Peyer's patch (tissue), 4 donors: ENCODE measurements around the gene CACNA1G. TPM values are rescaled to one million over a fixed set of nuclear protein-coding genes. Genes with fewer than 3 reads are reported as not detected.
A peak's percentile ranks its signal among the peaks of the same experiment; 100 is the strongest.

ENCODE experiments used
- DNase-seq, 3 donors: peaks; one replicate each; pipeline ENCODE4 v3.0.0-alpha.2; 2017 to 2019
- H3K27ac ChIP-seq, 4 donors: fragments of 200-600 bp; sonication (generic); one replicate each; pipeline ENCODE4 v1.5.1; 2016 to 2019
- H3K27me3 ChIP-seq, 2 donors: fragments of 200-600 bp; sonication (generic); one replicate each; pipeline ENCODE4 v1.5.1; 2019
- H3K36me3 ChIP-seq, 3 donors: fragments of 200-600 bp; sonication (generic); one replicate each; pipeline ENCODE4 v1.5.1; 2016 to 2019
- H3K4me1 ChIP-seq, 4 donors: fragments of 200-600 bp; sonication (generic); one replicate each; pipeline ENCODE4 v1.5.1; 2016 to 2019
- H3K4me3 ChIP-seq, 4 donors: fragments of 200-600 bp; sonication (generic); 1 replicate in 3 of 4; 2 replicates in 1 of 4; pipeline ENCODE4 v1.5.1; 2016 to 2019; ENCODE audit warnings: mild to moderate bottlenecking in 1 of 4
- H3K9me3 ChIP-seq, 4 donors: fragments of 200-600 bp; sonication (generic); one replicate each; pipeline ENCODE4 v1.5.1; 2016 to 2019; ENCODE audit warnings: mild to moderate bottlenecking in 1 of 4
- POLR2A ChIP-seq, 2 donors: fragments of 450-650 bp; IDR thresholded peaks; one replicate each; pipeline ENCODE4 v1.5.1; 2017; ENCODE audit warnings: antibody characterized with exemption in 2 of 2, mild to moderate bottlenecking in 2 of 2, moderate library complexity in 2 of 2
- total RNA-seq, 4 donors: library from RNA; depleted of rRNA; stranded (reverse); fragments of >200 nt; gene quantifications; one replicate each; pipeline ENCODE4 v1.1.0, GENCODE V29; 2016
- TF ChIP-seq, protein P1 (sequence below), 6 experiments: fragments of 450-650 bp in 4 of 6; fragments of 200-600 bp in 2 of 6; sonication (generic) in 1 of 6; IDR thresholded peaks; one replicate each; pipeline ENCODE4 v1.5.1; 2017 to 2019; ENCODE audit warnings: antibody characterized with exemption in 6 of 6, mild to moderate bottlenecking in 3 of 6, moderate library complexity in 1 of 6

The CACNA1G gene
- total RNA-seq, 4 donors from 2014 or later, result not detected

DNA sequence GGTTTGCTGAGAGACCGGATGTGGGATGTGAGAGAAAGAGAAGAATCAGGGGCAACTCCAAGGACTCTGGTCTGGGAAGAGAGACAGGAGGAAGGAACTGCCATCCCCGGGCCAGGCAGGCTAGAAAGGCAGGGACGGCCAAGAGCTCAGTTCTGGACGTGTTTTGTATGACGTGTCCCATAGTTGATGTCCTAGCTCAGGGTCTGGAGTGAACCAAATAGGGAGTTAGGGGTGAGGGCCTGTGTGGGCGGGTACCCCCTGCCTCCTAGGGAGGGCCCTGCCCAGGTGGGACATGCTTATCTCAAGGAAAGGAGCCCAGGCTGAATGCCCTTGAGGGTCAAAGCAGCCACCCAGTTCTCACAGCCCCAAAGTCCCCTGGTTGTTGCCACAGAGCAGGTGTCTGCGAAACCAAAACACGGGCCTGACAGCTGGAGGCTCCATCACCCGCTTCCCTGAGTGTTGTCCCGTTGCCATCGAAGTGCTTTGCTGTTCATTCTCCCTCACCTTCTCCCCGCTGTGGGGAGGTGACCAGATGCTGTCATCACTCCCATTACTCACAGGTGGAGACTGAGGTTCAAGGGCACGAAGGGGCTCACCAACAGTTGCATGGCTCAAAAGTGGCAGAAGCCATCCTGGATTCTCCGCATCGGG lies 81.7 kb downstream of the CACNA1G start:
- Histone ChIP-seq H3K4me3 (no peak overlapping the region), H3K27me3 (no peaks in the 10 kb centered on the region), H3K36me3 (no peaks in the 10 kb centered on the region), H3K27ac (peak overlapping the region in 1 of 4 donors; percentile 30), H3K4me1 (peaks cover 0 to 58% (median 5%) of the 10 kb centered on the region in 4 donors), H3K9me3 (no peaks in the 10 kb centered on the region)
- DNase-seq, result peak in 1 of 3 donors; percentile 27
- TF ChIP-seq POLR2A (IDR thresholded peaks at IDR 0.05), result no peak
- TF ChIP-seq, protein P1, sequence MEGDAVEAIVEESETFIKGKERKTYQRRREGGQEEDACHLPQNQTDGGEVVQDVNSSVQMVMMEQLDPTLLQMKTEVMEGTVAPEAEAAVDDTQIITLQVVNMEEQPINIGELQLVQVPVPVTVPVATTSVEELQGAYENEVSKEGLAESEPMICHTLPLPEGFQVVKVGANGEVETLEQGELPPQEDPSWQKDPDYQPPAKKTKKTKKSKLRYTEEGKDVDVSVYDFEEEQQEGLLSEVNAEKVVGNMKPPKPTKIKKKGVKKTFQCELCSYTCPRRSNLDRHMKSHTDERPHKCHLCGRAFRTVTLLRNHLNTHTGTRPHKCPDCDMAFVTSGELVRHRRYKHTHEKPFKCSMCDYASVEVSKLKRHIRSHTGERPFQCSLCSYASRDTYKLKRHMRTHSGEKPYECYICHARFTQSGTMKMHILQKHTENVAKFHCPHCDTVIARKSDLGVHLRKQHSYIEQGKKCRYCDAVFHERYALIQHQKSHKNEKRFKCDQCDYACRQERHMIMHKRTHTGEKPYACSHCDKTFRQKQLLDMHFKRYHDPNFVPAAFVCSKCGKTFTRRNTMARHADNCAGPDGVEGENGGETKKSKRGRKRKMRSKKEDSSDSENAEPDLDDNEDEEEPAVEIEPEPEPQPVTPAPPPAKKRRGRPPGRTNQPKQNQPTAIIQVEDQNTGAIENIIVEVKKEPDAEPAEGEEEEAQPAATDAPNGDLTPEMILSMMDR (IDR thresholded peaks at IDR 0.05), result no peak

DNA sequence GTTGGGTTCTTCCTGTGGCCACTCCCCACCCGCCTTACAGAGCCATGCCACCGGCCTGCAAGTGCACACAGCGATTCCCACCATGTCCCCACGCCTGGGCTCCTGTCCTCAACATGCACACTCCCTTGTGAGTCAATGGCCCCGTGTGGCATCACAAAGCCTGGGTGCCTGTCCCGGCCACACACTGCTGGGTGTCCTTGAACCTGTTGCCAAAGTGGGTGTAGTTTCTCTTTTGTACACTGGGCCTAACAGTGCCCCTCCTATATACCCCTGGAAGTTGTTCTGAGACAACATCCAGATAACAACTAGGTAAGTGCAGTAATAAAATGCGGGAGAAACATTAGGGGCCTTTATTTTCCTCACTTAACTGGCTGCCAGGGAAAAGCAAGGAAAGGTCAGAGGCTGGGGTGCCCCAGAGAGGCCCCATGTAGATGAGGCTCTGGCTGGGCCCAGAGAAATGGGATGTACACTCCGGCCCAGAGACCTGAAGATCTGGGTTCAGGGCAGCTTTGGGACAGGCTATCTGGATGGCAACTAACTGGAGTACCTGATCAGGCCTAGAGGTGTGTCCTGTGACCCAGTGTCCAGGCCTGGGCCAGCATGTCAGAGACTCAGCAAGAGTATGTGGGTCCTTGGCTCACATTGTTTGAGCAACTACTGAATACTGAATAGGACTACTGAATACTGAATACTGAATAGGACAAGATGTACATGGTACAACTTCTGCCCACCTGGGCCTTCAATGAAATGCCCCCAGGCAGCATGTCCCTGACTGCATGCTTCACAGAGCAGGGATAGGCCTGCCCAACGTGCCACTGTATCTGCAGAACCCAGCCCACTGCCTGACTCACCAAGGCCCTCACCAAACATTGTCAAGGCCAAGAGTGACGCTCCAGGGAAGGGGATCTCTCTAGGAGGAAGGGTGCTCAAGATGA lies 82.5 kb downstream of the CACNA1G start:
- Histone ChIP-seq H3K27me3 (no peaks in the 10 kb centered on the region), H3K27ac (peak overlapping the region in 1 of 4 donors; percentile 30), H3K4me1 (peaks cover 0 to 50% (median 5%) of the 10 kb centered on the region in 4 donors), H3K4me3 (no peak overlapping the region), H3K9me3 (no peaks in the 10 kb centered on the region), H3K36me3 (no peaks in the 10 kb centered on the region)
- peak in 1 of 3 donors; percentile 48 for DNase-seq
- TF ChIP-seq, protein P1 (IDR thresholded peaks at IDR 0.05), result no peak
- no peak for TF ChIP-seq POLR2A (IDR thresholded peaks at IDR 0.05)

DNA sequence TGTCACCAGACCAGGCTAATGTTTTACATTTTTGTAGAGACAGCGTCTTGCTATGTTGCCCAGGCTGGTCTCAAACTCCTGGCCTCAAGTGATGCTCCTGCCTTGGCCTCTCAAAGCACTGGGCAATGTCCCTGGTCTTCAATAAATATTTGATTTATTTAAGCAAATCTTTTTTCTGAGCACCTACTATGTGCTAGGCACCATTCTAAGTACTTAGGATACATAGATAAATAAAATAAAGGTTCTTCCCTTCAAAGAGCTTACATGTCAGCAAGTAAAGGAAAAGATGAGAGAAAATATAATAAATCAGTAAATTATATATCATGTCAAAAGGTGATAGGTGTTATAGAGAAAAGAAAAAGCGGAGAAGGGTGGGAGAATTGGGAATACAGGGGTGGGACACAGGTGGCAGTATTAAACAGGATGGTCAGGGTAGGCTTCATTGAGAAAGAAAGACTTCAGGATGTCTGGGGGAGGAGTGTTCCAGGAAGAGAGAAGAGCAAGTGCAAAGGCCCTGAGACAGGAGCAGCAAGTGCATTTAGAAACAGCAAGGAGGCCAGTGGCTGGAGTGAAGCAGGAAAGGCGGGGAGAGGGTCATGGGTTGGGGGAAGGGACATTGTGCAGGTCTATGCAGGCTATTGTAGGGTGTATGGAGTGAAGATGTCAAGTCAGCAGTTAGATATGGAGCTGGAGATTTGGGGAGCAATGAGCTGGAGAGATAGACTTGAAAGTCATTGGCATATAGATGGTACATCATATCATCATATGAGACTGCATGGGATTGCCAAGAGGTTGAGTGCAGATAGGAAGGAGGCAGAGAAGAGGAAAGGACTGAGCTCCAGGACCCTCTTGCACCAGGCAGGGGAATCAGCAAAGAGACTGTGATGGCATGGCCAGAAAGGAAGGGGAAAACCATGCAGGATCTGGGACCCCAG lies 85.5 kb downstream of the CACNA1G start:
- Histone ChIP-seq H3K27me3 (no peaks in the 10 kb centered on the region), H3K4me3 (no peak overlapping the region), H3K4me1 (peaks cover 0 to 20% (median 0%) of the 10 kb centered on the region in 4 donors), H3K36me3 (no peaks in the 10 kb centered on the region), H3K9me3 (no peaks in the 10 kb centered on the region), H3K27ac (no peak overlapping the region)
- TF ChIP-seq, protein P1 (IDR thresholded peaks at IDR 0.05), result no peak
- no peak for TF ChIP-seq POLR2A (IDR thresholded peaks at IDR 0.05)
- DNase-seq, result no peak

DNA sequence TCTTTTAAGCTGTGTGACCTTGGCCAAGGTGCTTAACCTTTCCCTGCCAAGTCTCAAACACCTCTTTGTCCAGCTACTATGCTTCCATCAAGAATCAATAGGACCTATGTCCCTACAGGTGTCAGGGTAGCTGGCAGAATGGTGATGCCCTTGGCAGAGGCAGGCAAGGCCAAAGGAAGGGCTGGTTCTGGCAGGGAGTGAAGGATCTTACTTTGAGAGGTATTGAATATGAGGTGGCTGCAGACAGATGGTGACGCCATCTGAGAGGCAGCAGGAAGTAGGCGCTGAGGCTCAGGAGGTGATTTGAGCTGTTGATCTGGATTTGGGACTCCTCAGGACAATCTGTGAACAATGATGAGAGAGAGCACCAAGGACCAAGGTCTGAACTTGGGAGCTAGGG lies 86.7 kb downstream of the CACNA1G start:
- no peak for TF ChIP-seq POLR2A (IDR thresholded peaks at IDR 0.05)
- TF ChIP-seq, protein P1 (IDR thresholded peaks at IDR 0.05), result no peak
- no peaks in the 10 kb centered on the region for H3K27me3 ChIP-seq
- H3K4me1 ChIP-seq, result peaks cover 0 to 11% (median 0%) of the 10 kb centered on the region in 4 donors
- H3K36me3 ChIP-seq, result no peaks in the 10 kb centered on the region
- no peak overlapping the region for H3K27ac ChIP-seq
- DNase-seq, result no peak
- no peak overlapping the region for H3K4me3 ChIP-seq
- H3K9me3 ChIP-seq, result peaks cover 0 to under 1% (median 0%) of the 10 kb centered on the region in 4 donors
